Liver (tissue), 9 donors: ENCODE results near the gene EMC6. TPM values are rescaled to one million over a fixed set of nuclear protein-coding genes. Genes with fewer than 3 reads are reported as not detected.

Experiments used
- DNase-seq: peaks from one replicate; pipeline ENCODE4 v3.0.0-alpha.2; 2017; ENCODE audit warnings: low spot score
- H3K27ac ChIP-seq, 2 donors: one replicate each; pipeline ENCODE4 v1.7.0; 2013; ENCODE audit warnings: inconsistent platforms in 2 of 2, low read length in 2 of 2, control low read depth in 1 of 2, low read depth in 1 of 2, mild to moderate bottlenecking in 1 of 2
- H3K27me3 ChIP-seq, 4 donors: one replicate each; pipeline versions ENCODE4 v1.6.1 to v1.7.0; 2013; ENCODE audit warnings: low read length in 3 of 4, inconsistent platforms in 1 of 4, mild to moderate bottlenecking in 1 of 4, moderate library complexity in 1 of 4; ENCODE audit not compliant: control insufficient read depth in 4 of 4, insufficient read depth in 4 of 4
- H3K36me3 ChIP-seq, 4 donors: one replicate each; pipeline versions ENCODE4 v1.6.1 to v1.7.0; 2013; ENCODE audit warnings: low read length in 3 of 4, mild to moderate bottlenecking in 3 of 4, low read depth in 1 of 4, moderate library complexity in 1 of 4; ENCODE audit not compliant: control insufficient read depth in 4 of 4, insufficient read depth in 3 of 4
- H3K4me1 ChIP-seq, 4 donors: one replicate each; pipeline versions ENCODE4 v1.6.1 to v1.7.0; 2013; ENCODE audit warnings: low read length in 3 of 4, mild to moderate bottlenecking in 3 of 4, moderate library complexity in 1 of 4; ENCODE audit not compliant: control insufficient read depth in 4 of 4, insufficient read depth in 4 of 4
- H3K4me3 ChIP-seq, 3 donors: one replicate each; pipeline versions ENCODE4 v1.6.1 to v1.7.0; 2013; ENCODE audit warnings: low read length in 3 of 3, control low read depth in 1 of 3, low read depth in 1 of 3, mild to moderate bottlenecking in 1 of 3
- H3K9ac ChIP-seq, 2 donors: one replicate each; pipeline ENCODE4 v1.7.0; 2013; ENCODE audit warnings: low read length in 2 of 2, mild to moderate bottlenecking in 2 of 2, moderate library complexity in 2 of 2, control low read depth in 1 of 2, low read depth in 1 of 2
- H3K9me3 ChIP-seq, 4 donors: one replicate each; pipeline versions ENCODE4 v1.6.1 to v1.7.0; 2013; ENCODE audit warnings: low read length in 3 of 4; ENCODE audit not compliant: control insufficient read depth in 4 of 4
- CTCF ChIP-seq: fragments of 150-350 bp; IDR thresholded peaks from 2 replicates; pipeline ENCODE4 v1.5.1; 2017; ENCODE audit warnings: improper control_type of control experiment, low read depth, low read length; ENCODE audit not compliant: missing input control
- FOXA2 ChIP-seq: IDR thresholded peaks from 2 replicates; pipeline ENCODE4 v1.6.1; 2016; ENCODE audit warnings: antibody characterized with exemption
- GABPA ChIP-seq, 2 donors: IDR thresholded peaks in 1 of 2; conservative IDR thresholded peaks in 1 of 2; 2 replicates each; pipeline ENCODE4 v1.6.1; 2016; ENCODE audit warnings: antibody characterized with exemption in 2 of 2, mild to moderate bottlenecking in 1 of 2, moderate library complexity in 1 of 2
- HNF4G ChIP-seq: IDR thresholded peaks from 2 replicates; pipeline ENCODE4 v1.6.1; 2016; ENCODE audit warnings: antibody characterized with exemption
- JUND ChIP-seq, 2 donors: IDR thresholded peaks; 2 replicates each; pipeline ENCODE4 v1.6.1; 2016; ENCODE audit warnings: antibody characterized with exemption in 2 of 2
- MAX ChIP-seq: IDR thresholded peaks from 2 replicates; pipeline ENCODE4 v1.6.1; 2016; ENCODE audit warnings: antibody characterized with exemption
- RAD21 ChIP-seq, 2 donors: IDR thresholded peaks; 2 replicates each; pipeline ENCODE4 v1.6.1; 2016; ENCODE audit warnings: antibody characterized with exemption in 2 of 2, mild to moderate bottlenecking in 2 of 2
- REST ChIP-seq: IDR thresholded peaks from 2 replicates; pipeline ENCODE4 v1.6.1; 2016; ENCODE audit warnings: antibody characterized with exemption, mild to moderate bottlenecking
- TAF1 ChIP-seq: conservative IDR thresholded peaks from 2 replicates; pipeline ENCODE4 v1.6.1; 2016; ENCODE audit warnings: antibody characterized with exemption, mild to moderate bottlenecking
- ZBTB33 ChIP-seq: IDR thresholded peaks from 2 replicates; pipeline ENCODE4 v1.6.1; 2016; ENCODE audit warnings: antibody characterized with exemption
- WGBS: extraction: QIAGEN DNeasy Blood & Tissue Kit; methylation state at CpG from one replicate; pipeline ENCODE4 v1.1.7; 2013; 5-methylcytosine and 5-hydroxymethylcytosine counted together
- polyA plus RNA-seq, 2 donors: library from polyadenylated mRNA; stranded (reverse) in 1 of 2; unstranded in 1 of 2; fragments of 200-250 nt in 1 of 2; fragments of >200 nt in 1 of 2; fragmentation: Nextera tagmentation in 1 of 2; extraction: Ambion mirVana in 1 of 2; gene quantifications; one replicate each; pipeline versions ENCODE4 v1.2.1 to v1.2.3, GENCODE V29; 2013 to 2015
- total RNA-seq, 2 donors: library from RNA; depleted of rRNA; stranded (reverse); fragments of >200 nt; gene quantifications; one replicate each; pipeline ENCODE4 v1.2.3, GENCODE V29; 2014
- donor health status: healthy.
- donor health status: healthy.
- donor health status: healthy.
- donor health status: healthy.
- donor health status: healthy.

EMC6 gene
- total and polyA plus RNA-seq, 4 donors, result 12.3 to 107 (median 47.6) TPM

- no peak for TF ChIP-seq TAF1
These were observed 21.6 kb downstream of the EMC6 start (continued) for GRCh38 chr17:3690094-3690715.

- H3K27ac ChIP-seq, result no peak overlapping the region
These were observed 23.0 kb downstream of the EMC6 start for GRCh38 chr17:3691617-3692067.

GRCh38 chr17:3692346-3692745, 23.7 kb downstream of the EMC6 start:
- no peak for TF ChIP-seq FOXA2
- Histone ChIP-seq H3K4me3 (no peak overlapping the region), H3K27ac (no peak overlapping the region), H3K27me3 (no peaks in the 10 kb centered on the region), H3K9ac (no peak overlapping the region), H3K36me3 (no peaks in the 10 kb centered on the region), H3K4me1 (peaks cover 4 to 10% (median 10%) of the 10 kb centered on the region in 4 donors), H3K9me3 (peaks cover 0 to 1% (median 0%) of the 10 kb centered on the region in 4 donors)
- no peak for DNase-seq
- 85% methylated on average over 9 of the region's 9 CpGs for WGBS

More at GRCh38 chr17:3691617-3692067, 23.0 kb downstream of the EMC6 start:
- Histone ChIP-seq H3K9ac (no peak overlapping the region), H3K36me3 (no peaks in the 10 kb centered on the region), H3K4me3 (no peak overlapping the region), H3K4me1 (peaks cover 4 to 10% (median 9%) of the 10 kb centered on the region in 4 donors), H3K27me3 (no peaks in the 10 kb centered on the region), H3K9me3 (no peaks in the 10 kb centered on the region)
- 79% methylated on average over 16 of the region's 16 CpGs for WGBS
- no peak for TF ChIP-seq ZBTB33
- no peak for TF ChIP-seq REST
- DNase-seq, result no peak

GRCh38 chr17:3693141-3693540, 24.5 kb downstream of the EMC6 start:
- no peak for DNase-seq
- no peak overlapping the region for H3K27ac ChIP-seq
- peaks cover 0 to 8% (median 5%) of the 10 kb centered on the region in 4 donors for H3K9me3 ChIP-seq
- H3K4me1 ChIP-seq, result peaks cover 4 to 10% (median 10%) of the 10 kb centered on the region in 4 donors
- no peak overlapping the region for H3K9ac ChIP-seq
- H3K4me3 ChIP-seq, result no peak overlapping the region
- H3K27me3 ChIP-seq, result no peaks in the 10 kb centered on the region
- no peaks in the 10 kb centered on the region for H3K36me3 ChIP-seq
- 64% methylated on average over 4 of the region's 4 CpGs for WGBS
- no peak for TF ChIP-seq REST
- TF ChIP-seq CTCF, result no peak
- TF ChIP-seq ZBTB33, result no peak
- TF ChIP-seq RAD21 (IDR thresholded peaks at IDR 0.05), result no peak
- TF ChIP-seq HNF4G, result no peak
- TF ChIP-seq GABPA (IDR thresholded peaks at IDR 0.05 in 1 of 2, conservative IDR thresholded peaks at IDR 0.05 in 1 of 2), result no peak
- no peak for TF ChIP-seq MAX
- TF ChIP-seq JUND (IDR thresholded peaks at IDR 0.05), result no peak
